ENCODE data around the gene ARL5B.

The ARL5B gene

DNA sequence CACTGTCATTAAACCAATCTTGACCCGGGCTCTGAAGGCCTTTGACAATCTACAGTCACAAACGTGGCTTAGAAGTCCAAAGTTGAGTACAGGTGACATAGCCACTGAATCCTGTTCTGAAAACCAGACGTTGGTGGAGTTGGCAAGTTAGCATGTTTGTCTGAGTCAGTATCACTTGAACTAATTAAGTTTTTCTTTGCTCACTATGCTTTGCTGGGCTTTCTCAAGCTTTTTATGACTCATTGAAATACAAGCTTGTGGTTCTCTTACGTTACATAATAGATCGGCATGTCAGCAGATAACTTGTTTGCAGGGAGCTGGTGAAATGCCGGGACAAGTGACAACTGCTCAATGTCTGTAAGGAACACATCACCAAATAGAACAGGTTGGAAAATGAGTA lies 53.8 kb downstream of the ARL5B start:
- no peak for DNase-seq

DNA sequence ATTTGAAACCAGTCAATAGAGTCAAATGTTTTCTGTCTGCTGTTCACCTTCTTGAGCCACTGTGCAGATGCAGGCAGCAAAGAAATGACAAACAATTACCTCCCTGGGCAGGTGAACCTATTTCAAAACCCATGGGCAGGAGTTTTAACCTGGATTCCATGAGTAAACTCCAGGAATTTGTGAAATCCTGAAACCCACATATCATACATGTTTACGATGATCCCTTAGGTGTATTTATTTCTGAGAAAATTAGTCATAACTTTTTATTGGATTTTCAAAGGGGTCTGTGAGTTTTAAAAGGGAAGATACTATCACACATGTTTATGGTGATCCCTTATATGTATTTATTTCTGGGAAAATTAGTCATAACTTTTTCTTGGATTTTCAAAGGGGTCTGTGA lies 59.8 kb downstream of the ARL5B start:
- no peak for DNase-seq

DNA sequence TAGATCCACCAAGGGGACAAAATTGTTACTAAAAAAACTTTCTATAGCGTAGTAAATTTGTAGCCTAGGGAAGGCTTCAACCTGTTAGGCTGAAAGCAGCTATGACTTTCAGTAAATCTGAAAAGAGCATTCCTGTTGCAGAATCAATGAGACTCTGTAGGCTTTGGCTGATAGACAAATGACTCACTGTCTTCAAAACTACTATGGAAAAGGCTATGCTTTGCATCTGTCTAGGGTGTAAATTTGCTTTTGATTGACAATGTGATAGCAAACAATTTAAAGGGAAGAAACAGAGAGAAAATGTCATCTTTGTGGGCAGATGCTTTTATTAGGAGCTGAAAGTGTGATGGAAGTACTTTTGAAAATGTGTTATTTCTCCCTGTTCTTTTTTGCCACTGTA lies 60.6 kb downstream of the ARL5B start:
- no peak for DNase-seq

DNA sequence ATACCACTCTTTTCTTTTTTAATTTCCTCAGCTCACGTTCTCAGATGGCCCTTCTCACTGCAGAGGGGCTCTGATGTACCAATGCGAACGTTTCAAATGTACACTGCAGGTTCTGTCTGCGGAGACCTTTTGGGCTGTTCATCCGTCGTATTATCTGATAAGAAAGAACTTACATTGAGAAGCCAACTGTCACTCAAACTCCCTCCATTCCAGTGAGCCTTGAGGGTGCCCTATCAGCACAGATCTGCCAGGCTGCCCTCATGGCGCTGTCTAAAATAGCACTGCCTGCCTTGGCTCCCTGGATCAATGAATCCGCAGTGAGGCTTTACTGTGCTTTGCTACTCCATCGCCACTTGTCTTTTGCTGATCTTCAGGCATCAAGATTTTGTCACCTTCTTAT lies 61.8 kb downstream of the ARL5B start:
- no peak for DNase-seq

DNA sequence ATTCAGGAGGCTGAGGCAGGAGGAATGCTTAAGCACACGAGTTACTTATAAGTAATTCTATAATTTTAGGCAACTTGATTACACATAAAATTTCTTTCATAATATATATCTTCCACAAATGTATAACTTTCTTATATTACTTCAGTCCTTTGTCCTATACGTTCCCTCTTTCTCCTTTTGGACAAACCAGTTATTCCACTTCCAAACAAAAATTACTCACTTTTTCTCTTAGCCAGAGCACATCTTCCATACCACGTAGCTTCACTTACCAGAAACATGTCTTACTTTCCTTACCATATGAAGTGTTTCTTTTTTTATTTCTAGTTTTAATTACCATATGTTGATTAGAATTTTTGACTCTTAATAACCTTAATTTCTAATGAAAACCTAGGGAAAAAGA lies 64.6 kb downstream of the ARL5B start:
- no peak for DNase-seq
